NB4 (cell line): ENCODE data around the gene SNAI3.

Experiments
- DNase-seq: peaks from one replicate; pipeline ENCODE4 v3.0.0; 2010; ENCODE audit warnings: low read depth
- H3K4me3 ChIP-seq: one replicate; pipeline ENCODE4 v1.5.1; 2011; ENCODE audit warnings: mild to moderate bottlenecking, low read depth, low read length, moderate library complexity
- MYC ChIP-seq: IDR thresholded peaks from 2 replicates; pipeline ENCODE4 v1.6.1; 2011; ENCODE audit warnings: low read depth, low read length
- POLR2A ChIP-seq: IDR thresholded peaks from 2 replicates; pipeline ENCODE4 v1.6.1; 2011; ENCODE audit warnings: mild to moderate bottlenecking; ENCODE audit not compliant: insufficient read length; ENCODE audit errors: extremely low read depth
- TF ChIP-seq, protein P1 (sequence below): IDR thresholded peaks from one replicate; pipeline ENCODE4 v1.5.1; 2012; ENCODE audit warnings: low read depth, low read length
- TF ChIP-seq, protein P2 (sequence below): IDR thresholded peaks from 2 replicates; pipeline ENCODE4 v1.6.1; 2011; ENCODE audit warnings: low read depth, low read length

The SNAI3 gene

DNA sequence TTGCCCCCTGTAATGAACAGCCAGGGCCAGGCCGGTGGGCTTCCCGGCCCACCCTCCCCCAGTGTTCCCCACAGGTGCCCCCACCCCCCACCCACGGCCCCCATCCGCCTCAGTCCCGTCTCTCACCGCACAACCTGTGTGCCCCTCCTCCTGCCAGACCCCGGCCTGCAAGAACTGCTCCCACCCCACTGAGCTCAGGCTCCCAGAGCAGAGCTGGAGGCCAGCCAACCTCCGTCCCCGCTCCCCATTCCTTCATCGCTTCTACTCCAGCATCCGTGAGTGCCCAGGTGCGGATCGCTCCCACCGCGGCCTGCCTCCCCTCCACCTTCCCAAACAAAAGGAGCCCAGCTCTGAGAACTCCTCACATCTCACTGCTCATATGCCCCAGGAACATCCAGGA, 27.6 kb downstream of the SNAI3 start:
- DNase-seq = no peak
- TF ChIP-seq POLR2A (no peak), MYC (no peak)
- TF ChIP-seq, protein P1, sequence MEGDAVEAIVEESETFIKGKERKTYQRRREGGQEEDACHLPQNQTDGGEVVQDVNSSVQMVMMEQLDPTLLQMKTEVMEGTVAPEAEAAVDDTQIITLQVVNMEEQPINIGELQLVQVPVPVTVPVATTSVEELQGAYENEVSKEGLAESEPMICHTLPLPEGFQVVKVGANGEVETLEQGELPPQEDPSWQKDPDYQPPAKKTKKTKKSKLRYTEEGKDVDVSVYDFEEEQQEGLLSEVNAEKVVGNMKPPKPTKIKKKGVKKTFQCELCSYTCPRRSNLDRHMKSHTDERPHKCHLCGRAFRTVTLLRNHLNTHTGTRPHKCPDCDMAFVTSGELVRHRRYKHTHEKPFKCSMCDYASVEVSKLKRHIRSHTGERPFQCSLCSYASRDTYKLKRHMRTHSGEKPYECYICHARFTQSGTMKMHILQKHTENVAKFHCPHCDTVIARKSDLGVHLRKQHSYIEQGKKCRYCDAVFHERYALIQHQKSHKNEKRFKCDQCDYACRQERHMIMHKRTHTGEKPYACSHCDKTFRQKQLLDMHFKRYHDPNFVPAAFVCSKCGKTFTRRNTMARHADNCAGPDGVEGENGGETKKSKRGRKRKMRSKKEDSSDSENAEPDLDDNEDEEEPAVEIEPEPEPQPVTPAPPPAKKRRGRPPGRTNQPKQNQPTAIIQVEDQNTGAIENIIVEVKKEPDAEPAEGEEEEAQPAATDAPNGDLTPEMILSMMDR = no peak
- TF ChIP-seq, protein P2, sequence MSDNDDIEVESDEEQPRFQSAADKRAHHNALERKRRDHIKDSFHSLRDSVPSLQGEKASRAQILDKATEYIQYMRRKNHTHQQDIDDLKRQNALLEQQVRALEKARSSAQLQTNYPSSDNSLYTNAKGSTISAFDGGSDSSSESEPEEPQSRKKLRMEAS = no peak

DNA sequence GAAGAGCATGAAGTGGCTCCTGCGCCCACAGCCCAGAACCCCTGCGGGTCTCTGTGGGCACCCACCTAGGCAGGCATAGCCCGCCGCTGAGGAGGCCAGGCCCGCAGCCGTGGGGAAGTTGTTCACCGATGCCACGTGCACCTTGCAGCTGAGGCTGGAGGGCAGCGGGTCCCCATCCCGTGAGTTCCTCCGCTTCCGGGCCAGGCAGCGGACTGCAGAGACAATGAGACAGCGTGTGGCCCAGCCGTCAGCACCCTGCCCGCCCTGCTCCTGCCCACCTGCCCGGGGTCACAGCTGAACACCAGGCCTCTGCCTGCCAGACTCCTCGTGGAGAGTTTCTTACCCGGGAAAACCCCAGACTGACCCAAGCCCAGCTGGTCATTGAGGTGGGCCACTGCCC, 28.9 kb downstream of the SNAI3 start:
- TF ChIP-seq POLR2A = no peak
- TF ChIP-seq MYC = no peak
- TF ChIP-seq, protein P1 = no peak
- TF ChIP-seq, protein P2 = no peak
- DNase-seq = no peak

More for the DNA sequence above, 27.6 kb downstream of the SNAI3 start:
- no peak overlapping the region for H3K4me3 ChIP-seq

DNA sequence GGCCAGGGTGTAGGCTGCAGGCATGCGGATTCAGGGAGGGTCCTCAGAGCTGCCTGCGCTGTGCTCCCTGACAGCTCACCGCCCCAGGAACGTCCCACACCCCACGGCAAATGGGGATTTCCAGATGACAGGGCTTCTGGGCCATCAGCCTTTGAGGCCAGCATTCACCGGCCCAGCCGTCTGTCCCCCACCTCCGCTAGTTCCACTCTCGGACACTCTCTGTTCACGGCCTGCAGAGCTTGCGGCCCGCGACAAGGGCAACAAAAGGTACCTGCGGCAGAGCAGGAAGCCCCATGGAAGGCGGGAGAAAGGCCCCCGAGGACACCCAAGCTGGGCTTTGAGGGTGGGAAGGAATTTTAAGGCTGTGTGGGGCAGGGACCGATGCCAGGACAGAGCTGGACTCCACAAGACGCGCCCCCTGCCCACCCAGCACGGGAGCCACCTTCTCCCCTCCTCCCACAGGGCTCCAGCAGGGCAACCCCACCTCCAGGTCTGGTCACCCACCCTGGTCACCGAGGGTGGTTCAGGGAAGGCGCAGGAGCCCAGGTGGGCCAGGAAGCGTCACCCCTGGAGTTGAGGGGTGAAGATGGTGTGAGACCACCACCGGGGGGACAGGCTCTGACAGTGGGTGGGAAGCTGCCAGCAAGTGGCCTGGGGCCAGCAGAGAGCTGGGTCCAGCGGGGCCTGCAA, 29.9 kb downstream of the SNAI3 start:
- TF ChIP-seq POLR2A (no peak), MYC (no peak)
- TF ChIP-seq, protein P2 = no peak
- TF ChIP-seq, protein P1 = no peak
- H3K4me3 ChIP-seq = no peak overlapping the region
- DNase-seq = no peak

More for the DNA sequence above, 28.9 kb downstream of the SNAI3 start:
- H3K4me3 ChIP-seq = no peak overlapping the region

DNA sequence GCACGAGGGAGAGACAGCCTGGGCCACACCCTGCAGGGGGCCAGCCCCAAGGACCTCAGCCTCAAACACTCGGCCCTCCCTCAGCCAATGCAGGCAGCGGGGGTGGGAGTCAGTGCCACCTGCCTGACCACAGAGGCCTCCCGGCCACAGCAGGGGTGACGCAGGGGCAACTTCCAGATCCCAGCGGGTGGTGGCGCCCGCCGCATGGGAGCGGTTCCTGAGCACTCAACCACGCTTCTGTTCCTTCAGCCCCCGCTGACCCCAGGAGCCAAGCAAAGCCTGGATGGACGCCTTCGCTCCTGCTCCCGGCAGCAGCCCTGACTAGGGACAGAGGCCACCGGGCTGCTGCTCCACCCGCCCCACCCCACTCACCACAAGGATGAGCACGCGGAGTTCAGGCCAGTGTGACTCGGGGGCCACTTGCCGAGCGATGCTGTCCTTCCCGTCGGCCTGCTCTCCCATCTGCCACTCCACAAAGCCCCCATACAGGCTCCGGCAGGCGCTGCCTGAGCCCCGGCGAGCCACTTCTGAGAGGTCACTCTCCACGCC, 30.5 kb downstream of the SNAI3 start:
- H3K4me3 ChIP-seq = no peak overlapping the region
- no peak for TF ChIP-seq POLR2A
- TF ChIP-seq, protein P1 = no peak
- peak; percentile 82 for TF ChIP-seq MYC
- TF ChIP-seq, protein P2 = peak; percentile 50; the same call in 1 of the 2 replicates
- DNase-seq = no peak

DNA sequence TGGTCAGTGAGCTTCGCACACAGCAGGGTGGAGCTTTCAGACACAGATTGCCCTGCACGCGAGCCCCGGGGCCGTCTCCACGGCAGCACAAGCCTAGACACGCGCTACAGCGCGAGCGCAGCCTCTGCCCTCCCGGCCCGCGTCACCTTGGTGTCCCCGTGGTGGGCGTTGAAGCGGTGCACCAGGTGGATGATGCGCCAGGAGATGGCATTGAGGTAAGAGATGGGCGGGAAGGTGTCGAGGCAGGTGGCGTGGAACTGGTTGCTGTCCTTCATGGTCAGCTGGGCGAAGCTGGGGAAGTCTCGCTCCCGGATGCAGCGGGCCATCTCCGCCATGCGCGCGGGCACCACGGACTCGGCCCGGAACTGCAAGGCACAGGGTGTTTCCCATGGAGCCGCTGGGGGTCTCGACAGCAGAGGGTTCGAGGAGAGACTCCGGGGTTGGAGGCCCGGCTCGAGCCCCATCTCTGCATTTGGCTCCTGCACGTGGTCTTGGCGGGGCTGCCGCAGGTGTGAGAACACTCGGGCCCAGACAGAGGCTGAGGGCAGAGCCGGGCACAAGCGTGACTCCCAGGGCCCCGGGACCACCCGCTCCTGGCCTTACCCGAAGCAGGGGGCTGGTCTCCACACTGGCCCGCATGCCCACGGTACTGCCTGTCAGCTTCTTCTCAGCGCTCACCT, 31.1 kb downstream of the SNAI3 start:
- no peak overlapping the region for H3K4me3 ChIP-seq
- TF ChIP-seq POLR2A (no peak), MYC (no peak)
- TF ChIP-seq, protein P2 = no peak
- TF ChIP-seq, protein P1 = no peak

More for the DNA sequence above, 31.1 kb downstream of the SNAI3 start:
- DNase-seq = no peak
